ENCODE data around the gene MTRR.

MTRR gene

GRCh38 chr5:7868773-7869473 is at the start of gene MTRR, which contains the start of gene FASTKD3:
Gene MTRR (plus strand): TSS chr5:7869148. CDS start chr5:7870795, 1,647 bp downstream.
Gene FASTKD3 (minus strand): TSS chr5:7869031. CDS start chr5:7868083, 948 bp downstream.
- DNase-seq (ENCODE audit: low read depth in 2 of 2), result peak; percentile 79 to 83

- DNase-seq (ENCODE audit: low read depth in 2 of 2), result no peak
Measured at GRCh38 chr5:7822449-7822848, 46.5 kb upstream of the MTRR start.

- DNase-seq (ENCODE audit: low read depth in 2 of 2), result no peak
Measured at GRCh38 chr5:7823594-7823993, 45.4 kb upstream of the MTRR start.

GRCh38 chr5:7824995-7825394 is 44.0 kb upstream of the MTRR start:
- DNase-seq (ENCODE audit: low read depth in 2 of 2), result no peak

- no peak for DNase-seq (ENCODE audit: low read depth in 2 of 2)
Measured at GRCh38 chr5:7825630-7826029, 43.3 kb upstream of the MTRR start.

- DNase-seq (ENCODE audit: low read depth in 2 of 2), result no peak
Measured at GRCh38 chr5:7827610-7828009, 41.3 kb upstream of the MTRR start.

GRCh38 chr5:7828269-7828668 is 40.7 kb upstream of the MTRR start:
- DNase-seq (ENCODE audit: low read depth in 2 of 2), result no peak

GRCh38 chr5:7834982-7835381 is 34.0 kb upstream of the MTRR start:
- DNase-seq (ENCODE audit: low read depth in 2 of 2), result no peak

GRCh38 chr5:7837403-7837802 is 31.5 kb upstream of the MTRR start:
- no peak for DNase-seq (ENCODE audit: low read depth in 2 of 2)

- DNase-seq (ENCODE audit: low read depth in 2 of 2), result no peak
Measured at GRCh38 chr5:7842531-7842930, 26.4 kb upstream of the MTRR start.

GRCh38 chr5:7844901-7845300 is 24.0 kb upstream of the MTRR start:
- DNase-seq (ENCODE audit: low read depth in 2 of 2), result no peak

- DNase-seq (ENCODE audit: low read depth in 2 of 2), result no peak
Measured at GRCh38 chr5:7845557-7845956, 23.4 kb upstream of the MTRR start.

GRCh38 chr5:7846327-7846726 is 22.6 kb upstream of the MTRR start:
- DNase-seq (ENCODE audit: low read depth in 2 of 2), result no peak

- no peak for DNase-seq (ENCODE audit: low read depth in 2 of 2)
Measured at GRCh38 chr5:7848296-7848695, 20.7 kb upstream of the MTRR start.

- DNase-seq (ENCODE audit: low read depth in 2 of 2), result no peak
Measured at GRCh38 chr5:7849681-7850394, 19.1 kb upstream of the MTRR start.

GRCh38 chr5:7850395-7851239 is 18.3 kb upstream of the MTRR start, which contains the start of gene CFAP90:
Gene CFAP90 (minus strand): TSS chr5:7851133. CDS start chr5:7851021, 112 bp downstream.
- peak in 1 of 2 experiments; percentile 8 for DNase-seq (ENCODE audit: low read depth in 2 of 2)

GRCh38 chr5:7851240-7851592 is 17.7 kb upstream of the MTRR start:
- no peak for DNase-seq (ENCODE audit: low read depth in 2 of 2)

GRCh38 chr5:7851617-7852289 is 17.2 kb upstream of the MTRR start:
- DNase-seq (ENCODE audit: low read depth in 2 of 2), result no peak

GRCh38 chr5:7852542-7852941 is 16.4 kb upstream of the MTRR start:
- no peak for DNase-seq (ENCODE audit: low read depth in 2 of 2)

GRCh38 chr5:7852988-7853387 is 16.0 kb upstream of the MTRR start:
- no peak for DNase-seq (ENCODE audit: low read depth in 2 of 2)

GRCh38 chr5:7855611-7856010 is 13.3 kb upstream of the MTRR start:
- no peak for DNase-seq (ENCODE audit: low read depth in 2 of 2)

- DNase-seq (ENCODE audit: low read depth in 2 of 2), result no peak
Measured at GRCh38 chr5:7856855-7857254, 12.1 kb upstream of the MTRR start.
